Natural killer cell (primary cell): Measurements from ENCODE around the gene ZMYND12. TPM values are rescaled to one million over a fixed set of nuclear protein-coding genes. Genes with fewer than 3 reads are reported as not detected.

Source experiments
- ATAC-seq, 3 donors: fragments of 150-1000 bp in 2 of 3; fragments of 200-7000 bp in 1 of 3; cut with Tn5 transposase; 1 replicate in 1 of 3; 2 replicates in 2 of 3; pipeline ENCODE4 v1.10.0; 2021; ENCODE audit warnings: mild to moderate bottlenecking in 2 of 3, moderate library complexity in 2 of 3
- DNase-seq, 2 donors: peaks; one replicate each; pipeline versions ENCODE4 v3.0.0 to v3.0.0-alpha.2; 2013 to 2021; ENCODE audit warnings: mixed read lengths in 1 of 2
- H3K27ac ChIP-seq: one replicate; pipeline ENCODE4 v1.5.1; 2013; ENCODE audit warnings: mild to moderate bottlenecking, low read length
- H3K27me3 ChIP-seq: one replicate; pipeline ENCODE4 v1.6.1; 2013; ENCODE audit warnings: low read length; ENCODE audit not compliant: control insufficient read depth, insufficient read depth
- H3K36me3 ChIP-seq: one replicate; pipeline ENCODE4 v1.6.1; 2013; ENCODE audit warnings: low read length; ENCODE audit not compliant: control insufficient read depth, insufficient read depth
- H3K4me1 ChIP-seq: one replicate; pipeline ENCODE4 v1.6.1; 2013; ENCODE audit warnings: low read length; ENCODE audit not compliant: control insufficient read depth, insufficient read depth
- H3K4me3 ChIP-seq: one replicate; pipeline ENCODE4 v1.5.1; 2013; ENCODE audit warnings: low read length
- H3K9me3 ChIP-seq: one replicate; pipeline ENCODE4 v1.6.1; 2013; ENCODE audit warnings: low read length; ENCODE audit not compliant: control insufficient read depth, insufficient read depth
- H3K27ac Mint-ChIP-seq, 2 donors: one replicate each; pipeline ENCODE4 v1.8.0; 2022; ENCODE audit warnings: mild to moderate bottlenecking in 2 of 2, mixed read lengths in 2 of 2, moderate library complexity in 1 of 2
- H3K27me3 Mint-ChIP-seq, 2 donors: one replicate each; pipeline ENCODE4 v1.8.0; 2022; ENCODE audit warnings: low read depth in 2 of 2, mixed read lengths in 2 of 2
- H3K36me3 Mint-ChIP-seq: one replicate; pipeline ENCODE4 v1.8.0; 2022; ENCODE audit warnings: mixed read lengths
- H3K4me1 Mint-ChIP-seq, 2 donors: one replicate each; pipeline ENCODE4 v1.8.0; 2022; ENCODE audit warnings: mixed read lengths in 2 of 2
- H3K4me3 Mint-ChIP-seq: one replicate; pipeline ENCODE4 v1.8.0; 2022; ENCODE audit warnings: mild to moderate bottlenecking, moderate library complexity, mixed read lengths
- H3K9me3 Mint-ChIP-seq, 2 donors: one replicate each; pipeline ENCODE4 v1.8.0; 2022; ENCODE audit warnings: mixed read lengths in 2 of 2
- CTCF ChIP-seq: fragments of 200-600 bp; IDR thresholded peaks from one replicate; pipeline ENCODE4 v1.8.0; 2022; ENCODE audit warnings: antibody characterized with exemption
- WGBS: methylation state at CpG from one replicate; pipeline ENCODE4 v1.1.7; 2013; ENCODE audit warnings: missing lambda C conversion rate; ENCODE audit not compliant: insufficient coverage; 5-methylcytosine and 5-hydroxymethylcytosine counted together
- intact Hi-C: fragments of 100-400 bp; cut with micrococcal nuclease; formaldehyde crosslinking; loops from one replicate; pipeline ENCODE4 v1.14.2; 2022
- total RNA-seq, 4 donors: library from RNA; stranded (reverse); fragments of 120-200 nt in 1 of 4; gene quantifications; one replicate each; pipeline versions ENCODE4 v1.2.3 to v1.2.4, GENCODE V29; 2013 to 2022

The ZMYND12 gene
- total RNA-seq, 3 donors from 2014 or later (not counting 1 experiment from before 2014, with no cell fraction given): 0.47 to 1.1 (median 0.97) TPM

- H3K27me3 ChIP-seq: no peaks in the 10 kb centered on the region
- DNase-seq (no peak), ATAC-seq (peak in 2 of 3 donors; percentile 49 to 59)
- H3K9me3 ChIP-seq: no peaks in the 10 kb centered on the region
- no peaks in the 10 kb centered on the region for H3K36me3 Mint-ChIP-seq
- intact Hi-C loops: no loop called here
- H3K27ac ChIP-seq: peak overlapping the region; percentile 62
- H3K4me3 ChIP-seq: no peak overlapping the region
- H3K27ac Mint-ChIP-seq: no peak overlapping the region
- no peaks in the 10 kb centered on the region for H3K36me3 ChIP-seq
- no peak for TF ChIP-seq CTCF
- H3K9me3 Mint-ChIP-seq: no peaks in the 10 kb centered on the region
- peaks cover 5% of the 10 kb centered on the region for H3K4me1 ChIP-seq
- H3K27me3 Mint-ChIP-seq: no peaks in the 10 kb centered on the region
- H3K4me1 Mint-ChIP-seq: no peaks in the 10 kb centered on the region
- 60% methylated on average over 1 of the region's 3 CpGs for WGBS
- no peak overlapping the region for H3K4me3 Mint-ChIP-seq
These were observed 25.3 kb downstream of the ZMYND12 start for GRCh38 chr1:42430286-42431135.

- Histone ChIP-seq H3K4me1 (peaks cover 5% of the 10 kb centered on the region), H3K27ac (no peak overlapping the region), H3K9me3 (no peaks in the 10 kb centered on the region), H3K36me3 (no peaks in the 10 kb centered on the region), H3K27me3 (no peaks in the 10 kb centered on the region), H3K4me3 (no peak overlapping the region)
- DNase-seq (no peak), ATAC-seq (no peak)
- intact Hi-C loops: no loop called here
- Mint-ChIP-seq H3K27me3 (peaks cover 4 to 6% of the 10 kb centered on the region in 2 donors), H3K4me1 (peaks cover 5% of the 10 kb centered on the region in 2 donors), H3K9me3 (no peaks in the 10 kb centered on the region), H3K36me3 (no peaks in the 10 kb centered on the region), H3K4me3 (no peak overlapping the region), H3K27ac (no peak overlapping the region)
- no peak for TF ChIP-seq CTCF
- WGBS: 84% methylated on average over 1 of the region's 1 CpG
These were observed 26.2 kb downstream of the ZMYND12 start for GRCh38 chr1:42429603-42430002.

- H3K36me3 ChIP-seq: no peaks in the 10 kb centered on the region
- Mint-ChIP-seq H3K36me3 (no peaks in the 10 kb centered on the region), H3K27me3 (peaks cover 6 to 8% of the 10 kb centered on the region in 2 donors), H3K27ac (no peak overlapping the region), H3K4me3 (no peak overlapping the region), H3K4me1 (peaks cover 5% of the 10 kb centered on the region in 2 donors), H3K9me3 (no peaks in the 10 kb centered on the region)
- H3K4me3 ChIP-seq: no peak overlapping the region
- no peak for TF ChIP-seq CTCF
- no peak for DNase-seq
- peaks cover 5% of the 10 kb centered on the region for H3K4me1 ChIP-seq
- no peaks in the 10 kb centered on the region for H3K9me3 ChIP-seq
- H3K27me3 ChIP-seq: no peaks in the 10 kb centered on the region
- intact Hi-C loops: no loop called here
- no peak for ATAC-seq
- whole genome bisulfite sequencing: 88% methylated on average over 4 of the region's 4 CpGs
- no peak overlapping the region for H3K27ac ChIP-seq
These were observed 28.6 kb downstream of the ZMYND12 start for GRCh38 chr1:42427240-42427639.
